SH-SY5Y (cell line): ENCODE measurements around the gene RHBDL3.

Experiments
- GATA2 ChIP-seq: IDR thresholded peaks from 2 replicates; pipeline ENCODE4 v1.6.1; 2011; ENCODE audit warnings: mild to moderate bottlenecking, low read depth, low read length
- GATA3 ChIP-seq: IDR thresholded peaks from 2 replicates; pipeline ENCODE4 v1.6.1; 2011; ENCODE audit warnings: low read depth, mild to moderate bottlenecking, low read length, moderate library complexity

DNA sequence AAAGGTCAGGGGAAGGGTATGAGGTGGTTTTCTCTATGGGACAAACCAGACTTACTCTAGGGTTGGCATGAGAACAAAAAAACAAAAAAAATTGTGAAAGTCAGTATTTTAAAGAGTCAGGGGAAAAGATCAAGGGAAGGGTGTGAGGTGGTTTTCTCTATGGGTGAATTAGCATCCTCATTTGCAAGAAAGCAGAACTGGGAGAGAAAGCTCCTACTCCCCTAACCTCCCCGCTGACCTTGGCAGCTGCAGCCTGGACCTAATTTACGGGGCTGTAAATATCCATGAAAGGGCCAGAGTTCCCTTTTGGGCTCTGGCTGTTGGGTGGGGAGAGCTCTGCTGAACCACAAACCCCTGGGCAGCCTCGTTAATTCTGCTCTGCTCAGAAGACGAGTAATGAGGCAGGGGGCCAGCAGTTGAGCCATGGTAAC is 10.6 kb downstream of the RHBDL3 start:
- TF ChIP-seq GATA3 (no peak), GATA2 (no peak)
